Uterus (tissue), 4 donors: ENCODE data around the gene USHBP1. TPM values are rescaled to one million over a fixed set of nuclear protein-coding genes. Genes with fewer than 3 reads are reported as not detected.

Experiments
- DNase-seq, 2 donors: peaks; one replicate each; pipeline ENCODE4 v3.0.0-alpha.2; 2019 to 2020
- H3K27ac ChIP-seq, 2 donors: fragments of 200-600 bp; sonication (generic); 1 replicate in 1 of 2; 2 replicates in 1 of 2; pipeline ENCODE4 v1.5.1; 2016 to 2018
- H3K27me3 ChIP-seq, 2 donors: fragments of 200-600 bp; sonication (generic); one replicate each; pipeline ENCODE4 v1.5.1; 2018 to 2019; ENCODE audit warnings: control low read depth in 1 of 2
- H3K36me3 ChIP-seq, 2 donors: fragments of 200-600 bp; sonication (generic); one replicate each; pipeline ENCODE4 v1.5.1; 2019; ENCODE audit warnings: control low read depth in 1 of 2
- H3K4me1 ChIP-seq, 2 donors: fragments of 200-600 bp; sonication (generic); one replicate each; pipeline ENCODE4 v1.5.1; 2018 to 2019; ENCODE audit warnings: control low read depth in 1 of 2
- H3K4me3 ChIP-seq, 2 donors: fragments of 200-600 bp; sonication (generic); 1 replicate in 1 of 2; 2 replicates in 1 of 2; pipeline ENCODE4 v1.5.1; 2018 to 2019; ENCODE audit warnings: mild to moderate bottlenecking in 1 of 2
- H3K9me3 ChIP-seq, 2 donors: fragments of 200-600 bp; sonication (generic); one replicate each; pipeline ENCODE4 v1.5.1; 2019; ENCODE audit warnings: control low read depth in 1 of 2
- POLR2A ChIP-seq, 2 donors: fragments of 450-650 bp; IDR thresholded peaks; one replicate each; pipeline ENCODE4 v1.6.1; 2016; ENCODE audit warnings: antibody characterized with exemption in 2 of 2, mild to moderate bottlenecking in 1 of 2, moderate library complexity in 1 of 2
- intact Hi-C: fragments of 100-400 bp; cut with DNase I; formaldehyde crosslinking; loops from one replicate; pipeline ENCODE4 v1.15.1; 2023; ENCODE audit warnings: low total_unique reads
- total RNA-seq, 4 donors: library from RNA; depleted of rRNA in 3 of 4; stranded (reverse); fragments of >200 nt in 3 of 4; gene quantifications; one replicate each; pipeline versions ENCODE4 v1.1.0 to v1.2.4, GENCODE V29; 2014 to 2023
- TF ChIP-seq, protein P1 (sequence below), 4 experiments: fragments of 200-600 bp in 2 of 4; fragments of 450-650 bp in 2 of 4; sonication (generic) in 2 of 4; IDR thresholded peaks; one replicate each; pipeline ENCODE4 v1.5.1; 2016 to 2019; ENCODE audit warnings: antibody characterized with exemption in 4 of 4, mild to moderate bottlenecking in 2 of 4, moderate library complexity in 1 of 4
- donor health status: DM: yes; HTN: yes; CAD: no.

USHBP1 gene
- total RNA-seq, 4 donors from 2014 or later = 3.5 to 23.8 (median 13.0) TPM

GRCh38 chr19:17289489-17289888 lies 24.9 kb upstream of the USHBP1 start:
- peak; percentile 57 to 65 for DNase-seq
- Histone ChIP-seq H3K9me3 (no peaks in the 10 kb centered on the region), H3K4me3 (no peak overlapping the region), H3K27ac (no peak overlapping the region), H3K4me1 (no peaks in the 10 kb centered on the region), H3K36me3 (no peaks in the 10 kb centered on the region), H3K27me3 (no peaks in the 10 kb centered on the region)
- intact Hi-C loops = no loop called here
- TF ChIP-seq, protein P1, sequence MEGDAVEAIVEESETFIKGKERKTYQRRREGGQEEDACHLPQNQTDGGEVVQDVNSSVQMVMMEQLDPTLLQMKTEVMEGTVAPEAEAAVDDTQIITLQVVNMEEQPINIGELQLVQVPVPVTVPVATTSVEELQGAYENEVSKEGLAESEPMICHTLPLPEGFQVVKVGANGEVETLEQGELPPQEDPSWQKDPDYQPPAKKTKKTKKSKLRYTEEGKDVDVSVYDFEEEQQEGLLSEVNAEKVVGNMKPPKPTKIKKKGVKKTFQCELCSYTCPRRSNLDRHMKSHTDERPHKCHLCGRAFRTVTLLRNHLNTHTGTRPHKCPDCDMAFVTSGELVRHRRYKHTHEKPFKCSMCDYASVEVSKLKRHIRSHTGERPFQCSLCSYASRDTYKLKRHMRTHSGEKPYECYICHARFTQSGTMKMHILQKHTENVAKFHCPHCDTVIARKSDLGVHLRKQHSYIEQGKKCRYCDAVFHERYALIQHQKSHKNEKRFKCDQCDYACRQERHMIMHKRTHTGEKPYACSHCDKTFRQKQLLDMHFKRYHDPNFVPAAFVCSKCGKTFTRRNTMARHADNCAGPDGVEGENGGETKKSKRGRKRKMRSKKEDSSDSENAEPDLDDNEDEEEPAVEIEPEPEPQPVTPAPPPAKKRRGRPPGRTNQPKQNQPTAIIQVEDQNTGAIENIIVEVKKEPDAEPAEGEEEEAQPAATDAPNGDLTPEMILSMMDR (IDR thresholded peaks at IDR 0.05) = no peak
- TF ChIP-seq POLR2A (IDR thresholded peaks at IDR 0.05) = no peak

DNA sequence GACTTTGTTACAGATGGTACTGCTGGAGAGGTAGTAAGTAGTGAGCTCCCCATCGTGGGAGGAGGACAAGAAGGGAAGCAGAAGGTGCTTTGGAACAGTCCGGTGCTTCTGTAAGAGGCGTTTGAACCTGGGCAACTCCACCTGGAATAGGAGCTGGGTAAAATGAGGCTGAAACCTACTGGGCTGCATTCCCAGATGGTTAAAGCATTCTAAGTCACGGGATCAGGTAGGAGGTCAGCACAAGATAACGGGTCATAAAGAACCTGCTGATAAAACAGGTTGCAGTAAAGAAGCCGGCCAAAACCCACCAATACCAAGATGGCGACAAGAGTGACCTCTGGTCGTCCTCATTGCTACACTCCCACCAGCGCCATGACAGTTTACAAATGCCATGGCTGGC lies 22.2 kb upstream of the USHBP1 start:
- no peak for DNase-seq
- TF ChIP-seq, protein P1 (IDR thresholded peaks at IDR 0.05) = no peak
- TF ChIP-seq POLR2A (IDR thresholded peaks at IDR 0.05) = no peak
- Histone ChIP-seq H3K36me3 (no peaks in the 10 kb centered on the region), H3K4me3 (no peak overlapping the region), H3K27me3 (peaks cover 0 to 6% of the 10 kb centered on the region in 2 donors), H3K9me3 (no peaks in the 10 kb centered on the region), H3K27ac (no peak overlapping the region), H3K4me1 (peaks cover 0 to 8% of the 10 kb centered on the region in 2 donors)
- intact Hi-C loops = no loop called here

DNA sequence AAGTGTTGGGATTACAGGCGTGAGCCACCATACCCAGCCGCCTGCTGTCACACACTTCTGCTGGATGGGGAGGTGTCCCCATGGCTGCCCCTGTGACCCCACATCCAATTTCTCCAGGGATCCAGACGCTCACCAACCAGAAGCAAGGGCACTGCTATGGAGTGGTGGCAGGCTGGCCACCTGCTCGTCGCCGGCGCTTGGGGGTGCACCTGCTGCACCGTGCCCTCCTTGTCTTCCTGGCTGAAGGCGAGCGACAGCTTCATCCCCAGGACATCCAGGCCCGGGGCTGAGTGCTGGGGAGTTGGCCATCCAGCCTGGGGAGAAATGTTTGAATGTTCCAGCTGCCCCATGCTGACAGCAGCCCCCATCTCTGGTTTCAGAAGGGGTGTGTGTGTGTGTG lies 21.7 kb upstream of the USHBP1 start:
- Histone ChIP-seq H3K4me3 (no peak overlapping the region), H3K27me3 (peaks cover 4 to 11% of the 10 kb centered on the region in 2 donors), H3K9me3 (no peaks in the 10 kb centered on the region), H3K36me3 (no peaks in the 10 kb centered on the region), H3K27ac (no peak overlapping the region), H3K4me1 (peaks cover 0 to 13% of the 10 kb centered on the region in 2 donors)
- intact Hi-C loops = no loop called here
- no peak for TF ChIP-seq POLR2A (IDR thresholded peaks at IDR 0.05)
- TF ChIP-seq, protein P1 (IDR thresholded peaks at IDR 0.05) = no peak
- no peak for DNase-seq

DNA sequence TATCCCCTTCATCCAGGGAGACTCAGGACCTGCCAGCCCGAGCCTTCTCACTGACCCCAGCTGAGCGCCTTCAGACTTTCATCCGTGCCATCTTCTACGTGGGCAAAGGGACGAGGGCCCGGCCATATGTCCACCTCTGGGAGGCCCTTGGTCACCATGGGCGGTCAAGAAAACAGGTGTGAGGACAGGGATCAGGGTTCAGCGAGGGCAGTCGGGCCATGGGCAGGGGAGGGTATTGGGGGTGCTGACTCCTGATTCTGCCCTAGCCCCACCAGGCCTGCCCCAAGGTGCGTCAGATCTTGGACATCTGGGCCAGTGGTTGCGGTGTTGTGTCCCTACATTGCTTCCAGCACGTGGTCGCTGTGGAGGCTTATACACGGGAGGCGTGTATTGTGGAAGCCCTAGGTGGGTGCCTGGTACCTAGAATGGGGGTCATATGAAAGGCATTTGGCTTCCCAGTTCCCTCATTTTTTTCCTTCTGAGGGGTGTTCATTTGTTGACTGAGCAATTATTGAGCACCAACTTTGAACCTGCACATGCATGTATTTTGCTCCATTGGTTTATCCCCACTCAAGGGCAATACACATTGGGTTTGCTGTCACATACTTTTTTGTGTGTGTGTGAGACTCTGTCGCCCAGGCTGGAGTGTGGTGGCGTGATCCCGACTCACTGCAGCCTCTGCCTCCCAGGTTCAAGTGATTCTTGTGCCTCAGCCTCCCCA lies 21.0 kb upstream of the USHBP1 start:
- intact Hi-C loops = no loop called here
- TF ChIP-seq, protein P1 (IDR thresholded peaks at IDR 0.05) = no peak
- no peak for TF ChIP-seq POLR2A (IDR thresholded peaks at IDR 0.05)
- H3K27ac ChIP-seq = no peak overlapping the region
- no peaks in the 10 kb centered on the region for H3K9me3 ChIP-seq
- H3K4me3 ChIP-seq = no peak overlapping the region
- H3K36me3 ChIP-seq = no peaks in the 10 kb centered on the region
- peaks cover 5 to 12% of the 10 kb centered on the region in 2 donors for H3K27me3 ChIP-seq
- DNase-seq = no peak
- H3K4me1 ChIP-seq = peaks cover 0 to 13% of the 10 kb centered on the region in 2 donors

GRCh38 chr19:17283504-17283996 lies 19.0 kb upstream of the USHBP1 start:
- intact Hi-C loops = no loop called here

More at GRCh38 chr19:17283504-17283996, 19.0 kb upstream of the USHBP1 start:
- TF ChIP-seq, protein P1 (IDR thresholded peaks at IDR 0.05) = no peak
- no peak for TF ChIP-seq POLR2A (IDR thresholded peaks at IDR 0.05)
- H3K27ac ChIP-seq = no peak overlapping the region
- peaks cover 0 to 13% of the 10 kb centered on the region in 2 donors for H3K4me1 ChIP-seq
- H3K36me3 ChIP-seq = no peaks in the 10 kb centered on the region
- H3K9me3 ChIP-seq = no peaks in the 10 kb centered on the region
- no peak for DNase-seq
- peaks cover 5 to 12% of the 10 kb centered on the region in 2 donors for H3K27me3 ChIP-seq
- H3K4me3 ChIP-seq = no peak overlapping the region
